ENCODE data around the gene GABRR3. TPM values are rescaled to one million over a fixed set of nuclear protein-coding genes. Genes with fewer than 3 reads are reported as not detected.

Gene GABRR3
- polyA plus RNA-seq, 12 donors = not detected

GRCh38 chr3:97991293-97991682 is 43.8 kb downstream of the GABRR3 start:
- no peak for DNase-seq

- no peak for DNase-seq
Measured at GRCh38 chr3:97990624-97991292, 44.4 kb downstream of the GABRR3 start.

GRCh38 chr3:97988784-97989568 is 46.1 kb downstream of the GABRR3 start:
- no peak for DNase-seq

GRCh38 chr3:97987306-97987705 is 47.8 kb downstream of the GABRR3 start:
- DNase-seq = no peak

- peak; percentile 87 for DNase-seq
Measured at GRCh38 chr3:97983933-97984491, 51.1 kb downstream of the GABRR3 start.

GRCh38 chr3:97981886-97982285 is 53.2 kb downstream of the GABRR3 start:
- peak; percentile 81 for DNase-seq

GRCh38 chr3:97979610-97980009 is 55.5 kb downstream of the GABRR3 start:
- DNase-seq = no peak

GRCh38 chr3:97975466-97975865 is 59.6 kb downstream of the GABRR3 start:
- DNase-seq = no peak

- DNase-seq = no peak
Measured at GRCh38 chr3:97974996-97975395, 60.1 kb downstream of the GABRR3 start.

GRCh38 chr3:97972976-97973375 is 62.1 kb downstream of the GABRR3 start:
- no peak for DNase-seq

GRCh38 chr3:97971679-97972567 is 63.2 kb downstream of the GABRR3 start, which contains the start of gene RIOX2:
Gene RIOX2 (minus strand): TSS chr3:97972431. CDS start chr3:97967593, 4,838 bp downstream.
- DNase-seq = peak; percentile 69

GRCh38 chr3:97970956-97971620 is 64.0 kb downstream of the GABRR3 start:
- peak; percentile 31 for DNase-seq

- peak; percentile 55 for DNase-seq
Measured at GRCh38 chr3:97970156-97970555, 65.0 kb downstream of the GABRR3 start.

GRCh38 chr3:97969541-97969940 is 65.6 kb downstream of the GABRR3 start:
- no peak for DNase-seq

- no peak for DNase-seq
Measured at GRCh38 chr3:97968376-97968775, 66.7 kb downstream of the GABRR3 start.

GRCh38 chr3:97967966-97968365 is 67.1 kb downstream of the GABRR3 start:
- DNase-seq = no peak

- peak; percentile 75 for DNase-seq
Measured at GRCh38 chr3:97960993-97961766, 73.9 kb downstream of the GABRR3 start.

GRCh38 chr3:97960551-97960950 is 74.6 kb downstream of the GABRR3 start:
- DNase-seq = no peak

GRCh38 chr3:97959872-97960271 is 75.2 kb downstream of the GABRR3 start:
- peak; percentile 24 for DNase-seq

- no peak for DNase-seq
Measured at GRCh38 chr3:97958796-97959195, 76.3 kb downstream of the GABRR3 start.

Data from muscle of arm (tissue), 12 donors.